NCI-H2196 treated with DMSO at 0.1 percent for 48 hours (cell line): ENCODE results near the gene HSFX1.

Source experiments
- DNase-seq: peaks from one replicate; lab custom pipeline; 2025; ENCODE audit not compliant: unreplicated experiment; lab: John Stamatoyannopoulos, UW

HSFX1 gene

GRCh38 chrX:149804102-149804501 is 30.2 kb downstream of the HSFX1 start:
- DNase-seq = no peak

- no peak for DNase-seq
Measured at GRCh38 chrX:149807747-149808458, 34.0 kb downstream of the HSFX1 start.

DNA sequence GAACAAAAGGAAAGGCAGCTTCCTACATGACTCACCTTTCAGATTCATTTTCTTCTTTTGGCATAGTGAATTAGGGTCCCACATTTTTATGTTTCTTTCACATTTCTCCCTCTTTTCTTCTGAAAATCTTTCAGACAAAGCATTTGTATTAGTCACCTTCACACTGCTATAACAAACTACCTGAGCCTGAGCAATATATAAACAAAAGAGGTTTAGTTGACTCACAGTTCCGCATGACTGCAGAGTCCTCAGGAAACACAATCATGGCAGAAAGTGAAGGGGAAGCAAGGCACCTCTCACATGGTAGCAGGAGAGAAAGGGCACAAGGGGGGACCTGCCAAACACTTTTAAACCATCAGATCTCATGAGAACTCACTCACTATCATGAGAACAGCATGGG is 44.8 kb downstream of the HSFX1 start:
- no peak for DNase-seq

DNA sequence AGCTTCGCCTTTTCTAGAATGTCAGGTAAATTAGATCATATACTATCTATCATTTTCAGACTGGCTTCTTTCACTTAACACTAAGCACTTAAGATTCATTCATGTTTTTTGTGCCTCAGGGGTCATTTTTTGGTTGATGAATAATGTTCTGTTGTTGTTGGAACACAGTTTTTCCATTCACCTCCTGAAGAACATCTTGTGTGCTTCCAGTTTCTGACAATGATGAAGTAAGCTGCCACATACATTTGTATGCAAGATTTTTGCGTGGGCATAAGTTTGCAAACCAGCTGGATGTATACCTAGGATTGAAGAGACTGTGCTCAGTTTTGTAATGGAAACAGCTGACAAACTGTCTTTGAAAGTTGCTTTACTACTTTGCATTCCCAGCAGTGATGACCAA is 45.5 kb downstream of the HSFX1 start:
- no peak for DNase-seq

- no peak for DNase-seq
Measured at GRCh38 chrX:149825424-149825823, 51.6 kb downstream of the HSFX1 start.
